Measurements from ENCODE around the gene UBE2J2. TPM values are rescaled to one million over a fixed set of nuclear protein-coding genes. Genes with fewer than 3 reads are reported as not detected.

The UBE2J2 gene
- polyA plus RNA-seq, 1 donor from 2014 or later = 79.7 TPM

DNA sequence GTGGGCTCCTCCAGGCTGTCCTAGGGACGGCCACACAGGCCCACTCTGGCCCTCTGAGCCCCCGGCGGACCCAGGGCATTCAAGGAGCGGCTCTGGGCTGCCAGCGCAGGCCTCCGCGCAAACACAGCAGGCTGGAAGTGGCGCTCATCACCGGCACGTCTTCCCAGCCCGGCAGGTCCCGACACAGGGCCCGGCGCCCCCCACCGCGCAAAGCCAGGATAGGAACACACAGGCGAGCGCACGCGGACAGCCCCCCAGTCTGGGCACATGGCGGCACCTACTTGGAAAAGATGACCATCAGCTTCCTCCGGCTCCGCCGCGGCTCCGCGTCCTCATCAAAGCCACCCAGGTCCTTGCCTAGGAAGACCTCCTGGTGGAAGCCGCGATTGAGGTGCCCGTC, 45.5 kb downstream of the UBE2J2 start:
- no peaks in the 10 kb centered on the region for H3K27me3 ChIP-seq (ENCODE audit: insufficient read depth, low read depth, low read length)
- H4K20me1 ChIP-seq (ENCODE audit: insufficient read depth) = no peaks in the 10 kb centered on the region
- no peaks in the 10 kb centered on the region for H3K36me3 ChIP-seq (ENCODE audit: insufficient read depth, low read length)
- H3K9me2 ChIP-seq (ENCODE audit: insufficient read depth, low read length) = no peaks in the 10 kb centered on the region
- H3F3A ChIP-seq (ENCODE audit: insufficient read depth, low read length, poor library complexity, severe bottlenecking) = no peaks in the 10 kb centered on the region
- H3K9ac ChIP-seq (ENCODE audit: low read length) = no peak overlapping the region
- H2AFZ ChIP-seq (ENCODE audit: low read depth, low read length) = no peak overlapping the region
- no peak for TF ChIP-seq SMC3 (conservative IDR thresholded peaks at IDR 0.05; ENCODE audit: poor library complexity)
- TF ChIP-seq EP300 (conservative IDR thresholded peaks at IDR 0.05; ENCODE audit: poor library complexity, severe bottlenecking) = no peak
- no peak for TF ChIP-seq POLR2AphosphoS5 (IDR thresholded peaks at IDR 0.05)
- TF ChIP-seq EZH2 (IDR thresholded peaks at IDR 0.05; ENCODE audit: borderline replicate concordance, insufficient read depth, low read length, poor library complexity, severe bottlenecking) = no peak
- no peak for TF ChIP-seq TAF1 (IDR thresholded peaks at IDR 0.05; ENCODE audit: low read depth)
- no peak for TF ChIP-seq RAD21 (conservative IDR thresholded peaks at IDR 0.05)
- TF ChIP-seq, protein P1, sequence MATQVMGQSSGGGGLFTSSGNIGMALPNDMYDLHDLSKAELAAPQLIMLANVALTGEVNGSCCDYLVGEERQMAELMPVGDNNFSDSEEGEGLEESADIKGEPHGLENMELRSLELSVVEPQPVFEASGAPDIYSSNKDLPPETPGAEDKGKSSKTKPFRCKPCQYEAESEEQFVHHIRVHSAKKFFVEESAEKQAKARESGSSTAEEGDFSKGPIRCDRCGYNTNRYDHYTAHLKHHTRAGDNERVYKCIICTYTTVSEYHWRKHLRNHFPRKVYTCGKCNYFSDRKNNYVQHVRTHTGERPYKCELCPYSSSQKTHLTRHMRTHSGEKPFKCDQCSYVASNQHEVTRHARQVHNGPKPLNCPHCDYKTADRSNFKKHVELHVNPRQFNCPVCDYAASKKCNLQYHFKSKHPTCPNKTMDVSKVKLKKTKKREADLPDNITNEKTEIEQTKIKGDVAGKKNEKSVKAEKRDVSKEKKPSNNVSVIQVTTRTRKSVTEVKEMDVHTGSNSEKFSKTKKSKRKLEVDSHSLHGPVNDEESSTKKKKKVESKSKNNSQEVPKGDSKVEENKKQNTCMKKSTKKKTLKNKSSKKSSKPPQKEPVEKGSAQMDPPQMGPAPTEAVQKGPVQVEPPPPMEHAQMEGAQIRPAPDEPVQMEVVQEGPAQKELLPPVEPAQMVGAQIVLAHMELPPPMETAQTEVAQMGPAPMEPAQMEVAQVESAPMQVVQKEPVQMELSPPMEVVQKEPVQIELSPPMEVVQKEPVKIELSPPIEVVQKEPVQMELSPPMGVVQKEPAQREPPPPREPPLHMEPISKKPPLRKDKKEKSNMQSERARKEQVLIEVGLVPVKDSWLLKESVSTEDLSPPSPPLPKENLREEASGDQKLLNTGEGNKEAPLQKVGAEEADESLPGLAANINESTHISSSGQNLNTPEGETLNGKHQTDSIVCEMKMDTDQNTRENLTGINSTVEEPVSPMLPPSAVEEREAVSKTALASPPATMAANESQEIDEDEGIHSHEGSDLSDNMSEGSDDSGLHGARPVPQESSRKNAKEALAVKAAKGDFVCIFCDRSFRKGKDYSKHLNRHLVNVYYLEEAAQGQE (IDR thresholded peaks at IDR 0.05; ENCODE audit: borderline replicate concordance) = no peak
- TF ChIP-seq MXI1 (conservative IDR thresholded peaks at IDR 0.05; ENCODE audit: poor library complexity, severe bottlenecking) = no peak
- TF ChIP-seq, protein P2, sequence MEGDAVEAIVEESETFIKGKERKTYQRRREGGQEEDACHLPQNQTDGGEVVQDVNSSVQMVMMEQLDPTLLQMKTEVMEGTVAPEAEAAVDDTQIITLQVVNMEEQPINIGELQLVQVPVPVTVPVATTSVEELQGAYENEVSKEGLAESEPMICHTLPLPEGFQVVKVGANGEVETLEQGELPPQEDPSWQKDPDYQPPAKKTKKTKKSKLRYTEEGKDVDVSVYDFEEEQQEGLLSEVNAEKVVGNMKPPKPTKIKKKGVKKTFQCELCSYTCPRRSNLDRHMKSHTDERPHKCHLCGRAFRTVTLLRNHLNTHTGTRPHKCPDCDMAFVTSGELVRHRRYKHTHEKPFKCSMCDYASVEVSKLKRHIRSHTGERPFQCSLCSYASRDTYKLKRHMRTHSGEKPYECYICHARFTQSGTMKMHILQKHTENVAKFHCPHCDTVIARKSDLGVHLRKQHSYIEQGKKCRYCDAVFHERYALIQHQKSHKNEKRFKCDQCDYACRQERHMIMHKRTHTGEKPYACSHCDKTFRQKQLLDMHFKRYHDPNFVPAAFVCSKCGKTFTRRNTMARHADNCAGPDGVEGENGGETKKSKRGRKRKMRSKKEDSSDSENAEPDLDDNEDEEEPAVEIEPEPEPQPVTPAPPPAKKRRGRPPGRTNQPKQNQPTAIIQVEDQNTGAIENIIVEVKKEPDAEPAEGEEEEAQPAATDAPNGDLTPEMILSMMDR (IDR thresholded peaks at IDR 0.05; ENCODE audit: poor library complexity, severe bottlenecking) = no peak
- no peaks in the 10 kb centered on the region for H3K9me3 ChIP-seq (ENCODE audit: low read length)
- peaks cover 24% of the 10 kb centered on the region for H3K79me2 ChIP-seq (replicated peaks; ENCODE audit: insufficient read depth, low read length)
- H3K4me3 ChIP-seq (ENCODE audit: low read length) = no peak overlapping the region
- H3K4me2 ChIP-seq (ENCODE audit: low read length) = no peak overlapping the region
- no peak overlapping the region for H3K27ac ChIP-seq (ENCODE audit: low read length)

DNA sequence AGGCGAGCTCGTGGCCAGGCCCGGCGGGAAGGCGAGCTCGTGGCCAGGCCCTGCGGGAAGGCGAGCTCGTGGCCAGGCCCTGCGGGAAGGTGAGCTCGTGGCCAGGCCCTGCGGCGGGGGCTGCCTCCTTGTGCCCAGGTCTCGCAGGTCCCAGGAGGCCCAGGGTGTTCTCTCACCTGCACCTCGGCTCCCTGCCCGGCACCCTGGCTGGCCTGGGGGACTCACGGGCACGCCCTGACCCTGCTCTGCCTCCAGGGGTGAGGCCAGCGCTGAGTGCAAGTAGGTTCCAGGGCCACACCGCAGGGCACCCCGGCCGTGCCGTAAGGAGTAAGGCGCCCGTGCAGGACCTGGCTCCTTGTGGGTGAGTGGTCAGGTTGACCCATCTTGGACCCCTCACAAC, 46.3 kb downstream of the UBE2J2 start:
- no peaks in the 10 kb centered on the region for H3F3A ChIP-seq (ENCODE audit: insufficient read depth, low read length, poor library complexity, severe bottlenecking)
- no peak overlapping the region for H3K4me2 ChIP-seq (ENCODE audit: low read length)
- no peak overlapping the region for H2AFZ ChIP-seq (ENCODE audit: low read depth, low read length)
- H3K9me3 ChIP-seq (ENCODE audit: low read length) = no peaks in the 10 kb centered on the region
- TF ChIP-seq RAD21 (conservative IDR thresholded peaks at IDR 0.05) (no peak), TAF1 (IDR thresholded peaks at IDR 0.05; ENCODE audit: low read depth) (no peak), EP300 (conservative IDR thresholded peaks at IDR 0.05; ENCODE audit: poor library complexity, severe bottlenecking) (no peak), EZH2 (IDR thresholded peaks at IDR 0.05; ENCODE audit: borderline replicate concordance, insufficient read depth, low read length, poor library complexity, severe bottlenecking) (no peak), SMC3 (conservative IDR thresholded peaks at IDR 0.05; ENCODE audit: poor library complexity) (no peak), MXI1 (conservative IDR thresholded peaks at IDR 0.05; ENCODE audit: poor library complexity, severe bottlenecking) (no peak), POLR2AphosphoS5 (IDR thresholded peaks at IDR 0.05) (no peak)
- TF ChIP-seq, protein P2 (IDR thresholded peaks at IDR 0.05; ENCODE audit: poor library complexity, severe bottlenecking) = no peak
- TF ChIP-seq, protein P1 (IDR thresholded peaks at IDR 0.05; ENCODE audit: borderline replicate concordance) = no peak
- no peaks in the 10 kb centered on the region for H3K27me3 ChIP-seq (ENCODE audit: insufficient read depth, low read depth, low read length)
- H3K79me2 ChIP-seq (replicated peaks; ENCODE audit: insufficient read depth, low read length) = peaks cover 21% of the 10 kb centered on the region
- no peaks in the 10 kb centered on the region for H3K36me3 ChIP-seq (ENCODE audit: insufficient read depth, low read length)
- no peaks in the 10 kb centered on the region for H4K20me1 ChIP-seq (ENCODE audit: insufficient read depth)
- no peaks in the 10 kb centered on the region for H3K9me2 ChIP-seq (ENCODE audit: insufficient read depth, low read length)
- H3K27ac ChIP-seq (ENCODE audit: low read length) = no peak overlapping the region
- no peak overlapping the region for H3K4me3 ChIP-seq (ENCODE audit: low read length)
- H3K9ac ChIP-seq (ENCODE audit: low read length) = no peak overlapping the region

All from neural cell (in vitro differentiated cells).